ENCODE measurements around the gene DEDD. TPM values are rescaled to one million over a fixed set of nuclear protein-coding genes. Genes with fewer than 3 reads are reported as not detected.
A peak's percentile ranks its signal among the peaks of the same experiment; 100 is the strongest.
"Not testable (repeated sequence)": the region's sequence is repeated elsewhere in the genome, so short reads cannot be mapped to it uniquely, and the experiment has no call there.

The DEDD gene
- total and polyA plus RNA-seq, 2 of the 13 experiments (the other 11 are each of a cell fraction or from before 2014, with no cell fraction given) = 12.6 to 27.8 TPM

DNA sequence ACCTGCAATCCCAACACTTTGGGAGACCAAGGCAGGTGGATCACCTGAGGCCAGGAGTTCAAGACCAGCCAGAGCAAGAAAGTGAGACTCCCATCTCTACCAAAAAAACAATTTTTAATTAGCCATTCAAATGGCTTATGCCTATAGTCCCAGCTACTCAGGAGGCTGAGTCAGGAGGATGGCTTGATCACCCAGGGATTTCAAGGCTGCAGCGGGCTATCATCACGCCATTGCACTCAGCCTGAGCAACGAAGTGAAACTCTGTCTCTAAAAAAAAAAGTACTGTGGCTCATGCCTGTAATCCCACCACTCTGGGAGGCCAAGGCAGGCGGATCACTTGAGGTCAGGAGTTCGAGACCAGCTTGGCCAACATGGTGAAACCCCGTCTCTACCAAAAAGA, 16.5 kb downstream of the DEDD start:
- H3K79me2 ChIP-seq (ENCODE audit: insufficient read depth, low read length) = peaks cover 82% of the 10 kb centered on the region
- intact Hi-C loops (cut with micrococcal nuclease; ENCODE audit: unreplicated experiment) = not testable (repeated sequence)

DNA sequence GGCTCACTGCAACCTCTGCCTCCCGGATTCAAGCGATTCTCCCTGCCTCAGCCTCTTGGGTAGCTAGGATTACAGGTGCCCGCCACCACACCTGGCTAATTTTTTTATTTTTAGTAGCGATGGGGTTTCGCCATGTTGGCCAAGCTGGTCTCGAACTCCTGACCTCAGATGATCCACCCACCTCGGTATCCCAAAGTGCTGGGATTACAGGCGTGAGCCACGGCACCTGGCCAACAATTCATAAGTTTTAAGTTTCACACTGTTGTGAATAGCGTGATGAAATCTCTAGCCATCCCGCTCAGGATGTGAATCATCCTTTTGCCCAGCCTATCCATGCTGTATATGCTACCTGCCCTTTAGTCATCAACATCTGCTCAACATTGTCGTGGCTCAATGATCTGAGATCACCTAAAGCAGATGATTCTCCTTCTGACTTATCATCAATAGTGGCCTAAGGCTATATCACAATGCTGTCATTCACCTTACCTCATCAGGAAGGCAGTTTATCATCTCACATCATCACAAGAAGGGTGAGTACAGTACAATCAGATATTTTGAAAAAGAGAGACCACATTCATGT, 17.2 kb downstream of the DEDD start:
- 81% methylated on average over 12 of the region's 12 CpGs for WGBS (ENCODE audit: low lambda C conversion rate)
- POLR2A ChIA-PET = no interaction called here
- TF ChIP-seq ZNF121 (CRISPR knock-in tag; IDR thresholded peaks at IDR 0.05) = 0 out of 2 replicates have a peak, but pooled peaks have one; percentile 35
- TF ChIP-seq, protein P1, sequence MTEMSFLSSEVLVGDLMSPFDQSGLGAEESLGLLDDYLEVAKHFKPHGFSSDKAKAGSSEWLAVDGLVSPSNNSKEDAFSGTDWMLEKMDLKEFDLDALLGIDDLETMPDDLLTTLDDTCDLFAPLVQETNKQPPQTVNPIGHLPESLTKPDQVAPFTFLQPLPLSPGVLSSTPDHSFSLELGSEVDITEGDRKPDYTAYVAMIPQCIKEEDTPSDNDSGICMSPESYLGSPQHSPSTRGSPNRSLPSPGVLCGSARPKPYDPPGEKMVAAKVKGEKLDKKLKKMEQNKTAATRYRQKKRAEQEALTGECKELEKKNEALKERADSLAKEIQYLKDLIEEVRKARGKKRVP (CRISPR knock-in tag; IDR thresholded peaks at IDR 0.05) = peak in 1 of 2 experiments; percentile 67; a peak in 1 of 4 replicates
- TF ChIP-seq CBX2 (IDR thresholded peaks at IDR 0.05; ENCODE audit: low read depth, low read length) = no peak
- no peak for TF ChIP-seq CBX2 (CRISPR knock-in tag; IDR thresholded peaks at IDR 0.05; ENCODE audit: low read depth)
- no peak for TF ChIP-seq CENPT (CRISPR knock-in tag; IDR thresholded peaks at IDR 0.05; ENCODE audit: low read depth)
- TF ChIP-seq, protein P2, sequence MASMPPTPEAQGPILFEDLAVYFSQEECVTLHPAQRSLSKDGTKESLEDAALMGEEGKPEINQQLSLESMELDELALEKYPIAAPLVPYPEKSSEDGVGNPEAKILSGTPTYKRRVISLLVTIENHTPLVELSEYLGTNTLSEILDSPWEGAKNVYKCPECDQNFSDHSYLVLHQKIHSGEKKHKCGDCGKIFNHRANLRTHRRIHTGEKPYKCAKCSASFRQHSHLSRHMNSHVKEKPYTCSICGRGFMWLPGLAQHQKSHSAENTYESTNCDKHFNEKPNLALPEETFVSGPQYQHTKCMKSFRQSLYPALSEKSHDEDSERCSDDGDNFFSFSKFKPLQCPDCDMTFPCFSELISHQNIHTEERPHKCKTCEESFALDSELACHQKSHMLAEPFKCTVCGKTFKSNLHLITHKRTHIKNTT (CRISPR knock-in tag; IDR thresholded peaks at IDR 0.05) = no peak
- TF ChIP-seq CEBPB (IDR thresholded peaks at IDR 0.05; ENCODE audit: borderline replicate concordance, low read depth, low read length) = 0 out of 2 replicates have a peak, but pooled peaks have one; percentile 34
- TF ChIP-seq ZNF644 (CRISPR knock-in tag; IDR thresholded peaks at IDR 0.05; ENCODE audit: low read depth) = no peak
- TF ChIP-seq SAP130 (CRISPR knock-in tag; IDR thresholded peaks at IDR 0.05; ENCODE audit: low read depth) = 0 out of 2 replicates have a peak, but pooled peaks have one; percentile 34
- TF ChIP-seq EP300 (IDR thresholded peaks at IDR 0.05; ENCODE audit: low read depth in 2 of 2, low read length in 2 of 2) = no peak
- TF ChIP-seq EP300 (CRISPR knock-in tag; IDR thresholded peaks at IDR 0.05; ENCODE audit: borderline replicate concordance) = peak; percentile 25; the same call in 1 of the 2 replicates

More for the DNA sequence above, 16.5 kb downstream of the DEDD start:
- H3K9ac ChIP-seq (ENCODE audit: insufficient read depth, low read depth, low read length); H3K9me3 ChIP-seq (ENCODE audit: low read length); DNase-seq (ENCODE audit: low spot score); CTCF ChIA-PET (ENCODE audit: low intra/inter-chr PET ratio, low total read pairs); ATAC-seq; BruUV-seq (replicated peaks); H3K27ac ChIP-seq (ENCODE audit: extremely low read length, insufficient read depth, low read length); H2AFZ ChIP-seq (ENCODE audit: low read length); in situ Hi-C loops (cut with HindIII; ENCODE audit: extremely low pct_ligation_motif_present, low pct_unique_long_range_greater_than_20kb); FAIRE-seq; H3K27me3 ChIP-seq (ENCODE audit: control insufficient read depth in 1 of 2, insufficient read depth in 2 of 2, low read length in 2 of 2): not testable (repeated sequence)
- peak overlapping the region; percentile 98 for H3K4me2 ChIP-seq (ENCODE audit: low read depth, low read length)
- H3K4me1 ChIP-seq (ENCODE audit: insufficient read depth, low read length) = peaks cover 65% of the 10 kb centered on the region
- H3K4me3 ChIP-seq (replicated peaks in 1 of 3; ENCODE audit: insufficient read depth in 1 of 3, low read depth in 2 of 3, low read length in 3 of 3) = peak overlapping the region in 2 of 3 experiments; percentile 3 to 17; a peak in 1 of 6 replicates
- POLR2A ChIA-PET = interaction anchor here (2.4 to 2.8 kb wide), 2 partner anchors 17 to 70 kb away, joined by 9 to 19 read pairs; partner anchors contain the start of genes KLHDC9 and USF1
- peaks cover 11% of the 10 kb centered on the region; the same call in 1 of the 2 replicates for H4K20me1 ChIP-seq (ENCODE audit: insufficient read depth, low read length)
- TF ChIP-seq, protein P3, sequence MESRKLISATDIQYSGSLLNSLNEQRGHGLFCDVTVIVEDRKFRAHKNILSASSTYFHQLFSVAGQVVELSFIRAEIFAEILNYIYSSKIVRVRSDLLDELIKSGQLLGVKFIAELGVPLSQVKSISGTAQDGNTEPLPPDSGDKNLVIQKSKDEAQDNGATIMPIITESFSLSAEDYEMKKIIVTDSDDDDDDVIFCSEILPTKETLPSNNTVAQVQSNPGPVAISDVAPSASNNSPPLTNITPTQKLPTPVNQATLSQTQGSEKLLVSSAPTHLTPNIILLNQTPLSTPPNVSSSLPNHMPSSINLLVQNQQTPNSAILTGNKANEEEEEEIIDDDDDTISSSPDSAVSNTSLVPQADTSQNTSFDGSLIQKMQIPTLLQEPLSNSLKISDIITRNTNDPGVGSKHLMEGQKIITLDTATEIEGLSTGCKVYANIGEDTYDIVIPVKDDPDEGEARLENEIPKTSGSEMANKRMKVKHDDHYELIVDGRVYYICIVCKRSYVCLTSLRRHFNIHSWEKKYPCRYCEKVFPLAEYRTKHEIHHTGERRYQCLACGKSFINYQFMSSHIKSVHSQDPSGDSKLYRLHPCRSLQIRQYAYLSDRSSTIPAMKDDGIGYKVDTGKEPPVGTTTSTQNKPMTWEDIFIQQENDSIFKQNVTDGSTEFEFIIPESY (CRISPR knock-in tag; IDR thresholded peaks at IDR 0.05) = 0 out of 2 replicates have a peak, but pooled peaks have one; percentile 10
- WGBS (ENCODE audit: low lambda C conversion rate) = 100% methylated on average over 6 of the region's 6 CpGs
- peaks cover 2 to 17% of the 10 kb centered on the region in 2 experiments for H3K36me3 ChIP-seq (replicated peaks in 1 of 2; ENCODE audit: control insufficient read depth in 1 of 2, insufficient read depth in 2 of 2, low read length in 2 of 2)

More for the DNA sequence above, 17.2 kb downstream of the DEDD start:
- H2AFZ ChIP-seq (ENCODE audit: low read length) = no peak overlapping the region
- BruUV-seq (replicated peaks) = no TSS peak
- H3K27me3 ChIP-seq (ENCODE audit: control insufficient read depth in 1 of 2, insufficient read depth in 2 of 2, low read length in 2 of 2) = no peaks in the 10 kb centered on the region; a peak in 1 of 5 replicates
- H3K9me3 ChIP-seq (ENCODE audit: low read length) = no peaks in the 10 kb centered on the region
- intact Hi-C loops (cut with micrococcal nuclease; ENCODE audit: unreplicated experiment) = no loop called here
- H3K36me3 ChIP-seq (replicated peaks in 1 of 2; ENCODE audit: control insufficient read depth in 1 of 2, insufficient read depth in 2 of 2, low read length in 2 of 2) = peaks cover 0 to 9% of the 10 kb centered on the region in 2 experiments
- peak overlapping the region; percentile 98 for H3K4me2 ChIP-seq (ENCODE audit: low read depth, low read length)
- ATAC-seq = no peak
- CTCF ChIA-PET (ENCODE audit: low intra/inter-chr PET ratio, low total read pairs) = no interaction called here
- H3K4me3 ChIP-seq (replicated peaks in 1 of 3; ENCODE audit: insufficient read depth in 1 of 3, low read depth in 2 of 3, low read length in 3 of 3) = 0 out of 6 replicates have a peak overlapping the region, but pooled peaks of 1 of the 3 experiments have one; percentile 12
- no peak overlapping the region for H3K27ac ChIP-seq (ENCODE audit: extremely low read length, insufficient read depth, low read length)
- no peak overlapping the region for H3K9ac ChIP-seq (ENCODE audit: insufficient read depth, low read depth, low read length)
- H3K79me2 ChIP-seq (ENCODE audit: insufficient read depth, low read length) = peaks cover 82% of the 10 kb centered on the region
- in situ Hi-C loops (cut with HindIII; ENCODE audit: extremely low pct_ligation_motif_present, low pct_unique_long_range_greater_than_20kb) = no loop called here
- H3K4me1 ChIP-seq (ENCODE audit: insufficient read depth, low read length) = peaks cover 65% of the 10 kb centered on the region
- FAIRE-seq = no peak
- peak; percentile 32 for DNase-seq (ENCODE audit: low spot score)
- H4K20me1 ChIP-seq (ENCODE audit: insufficient read depth, low read length) = peaks cover 11% of the 10 kb centered on the region; the same call in 1 of the 2 replicates

Measured in HepG2 (cell line).